Thyroid gland (tissue), 4 donors: ENCODE results near the gene WDR73. TPM values are rescaled to one million over a fixed set of nuclear protein-coding genes. Genes with fewer than 3 reads are reported as not detected.

Experiments
- DNase-seq, 2 donors: peaks; one replicate each; pipeline ENCODE4 v3.0.0-alpha.2; 2019
- H3K27ac ChIP-seq, 3 donors: fragments of 200-600 bp; sonication (generic); 1 replicate in 2 of 3; 2 replicates in 1 of 3; pipeline ENCODE4 v1.5.1; 2016 to 2019; ENCODE audit warnings: mild to moderate bottlenecking in 1 of 3, moderate library complexity in 1 of 3
- H3K27me3 ChIP-seq: fragments of 200-600 bp; sonication (generic); one replicate; pipeline ENCODE4 v1.5.1; 2019
- H3K36me3 ChIP-seq, 2 donors: fragments of 200-600 bp; sonication (generic); one replicate each; pipeline ENCODE4 v1.5.1; 2016 to 2019
- H3K4me1 ChIP-seq, 2 donors: fragments of 200-600 bp; sonication (generic); one replicate each; pipeline ENCODE4 v1.5.1; 2017 to 2019
- H3K4me3 ChIP-seq, 3 donors: fragments of 200-600 bp; sonication (generic); replicated peaks in 1 of 3; 1 replicate in 2 of 3; 2 replicates in 1 of 3; pipeline ENCODE4 v1.5.1; 2016; ENCODE audit warnings: mild to moderate bottlenecking in 1 of 3
- H3K9me3 ChIP-seq: fragments of 200-600 bp; sonication (generic); one replicate; pipeline ENCODE4 v1.5.1; 2017
- CTCF ChIP-seq, 6 experiments: fragments of 200-600 bp in 3 of 6; fragments of 450-650 bp in 3 of 6; sonication (generic) in 3 of 6; IDR thresholded peaks; one replicate each; pipeline ENCODE4 v1.5.1; 2016 to 2019; ENCODE audit warnings: antibody characterized with exemption in 6 of 6, mild to moderate bottlenecking in 2 of 6, inconsistent platforms in 1 of 6, moderate library complexity in 1 of 6
- POLR2A ChIP-seq, 2 donors: fragments of 450-650 bp; IDR thresholded peaks; one replicate each; pipeline ENCODE4 v1.6.1; 2017; ENCODE audit warnings: antibody characterized with exemption in 2 of 2, mild to moderate bottlenecking in 2 of 2, moderate library complexity in 1 of 2
- WGBS, 2 donors: methylation state at CpG; one replicate each; pipeline ENCODE4 v1.1.5; 2017; 5-methylcytosine and 5-hydroxymethylcytosine counted together
- intact Hi-C: fragments of 100-400 bp; cut with DNase I; formaldehyde crosslinking; loops from one replicate; pipeline ENCODE4 v1.15.1; 2023
- total RNA-seq, 4 donors: library from RNA; depleted of rRNA; stranded (reverse); fragments of >200 nt; gene quantifications; one replicate each; pipeline ENCODE4 v1.2.3, GENCODE V29; 2016

The WDR73 gene
- total RNA-seq, 4 donors from 2014 or later, result 37.5 to 63.3 (median 41.1) TPM

GRCh38 chr15:84685304-84685703, 31.2 kb upstream of the WDR73 start:
- no peak for TF ChIP-seq CTCF (IDR thresholded peaks at IDR 0.05)
- no peak for TF ChIP-seq POLR2A (IDR thresholded peaks at IDR 0.05)
- WGBS, 2 donors, result 77 to 78% methylated on average over 5 of the region's 5 CpGs
- Histone ChIP-seq H3K4me3 (no peak overlapping the region), H3K27me3 (no peaks in the 10 kb centered on the region), H3K9me3 (no peaks in the 10 kb centered on the region), H3K36me3 (peaks cover 0 to 8% of the 10 kb centered on the region in 2 donors), H3K4me1 (peaks cover 0 to 11% of the 10 kb centered on the region in 2 donors), H3K27ac (no peak overlapping the region)
- intact Hi-C loops, result no loop called here
- peak in 1 of 2 donors; percentile 18 for DNase-seq

- H3K4me1 ChIP-seq, result peaks cover 0 to 11% of the 10 kb centered on the region in 2 donors
- peaks cover 0 to 6% of the 10 kb centered on the region in 2 donors for H3K36me3 ChIP-seq
- TF ChIP-seq POLR2A (IDR thresholded peaks at IDR 0.05) (no peak), CTCF (IDR thresholded peaks at IDR 0.05) (no peak)
- H3K9me3 ChIP-seq, result no peaks in the 10 kb centered on the region
- no peak overlapping the region for H3K4me3 ChIP-seq
- WGBS, 2 donors, result 36 to 57% methylated on average over 1 of the region's 1 CpG
- no peak overlapping the region for H3K27ac ChIP-seq
- DNase-seq, result no peak
- intact Hi-C loops, result no loop called here
- no peaks in the 10 kb centered on the region for H3K27me3 ChIP-seq
These were observed 30.0 kb upstream of the WDR73 start for GRCh38 chr15:84684092-84684491.

- no peak overlapping the region for H3K4me3 ChIP-seq
- 45 to 52% methylated on average over 3 of the region's 3 CpGs for WGBS, 2 donors
- peak; percentile 67 to 76 for DNase-seq
- TF ChIP-seq CTCF (IDR thresholded peaks at IDR 0.05) (no peak), POLR2A (IDR thresholded peaks at IDR 0.05) (no peak)
- peak overlapping the region in 2 of 3 donors; percentile 29 to 46 for H3K27ac ChIP-seq
- no peaks in the 10 kb centered on the region for H3K9me3 ChIP-seq
- intact Hi-C loops, result no loop called here
- H3K36me3 ChIP-seq, result peaks cover 0 to 6% of the 10 kb centered on the region in 2 donors
- no peaks in the 10 kb centered on the region for H3K27me3 ChIP-seq
- H3K4me1 ChIP-seq, result peaks cover 0 to 11% of the 10 kb centered on the region in 2 donors
These were observed 27.7 kb upstream of the WDR73 start for GRCh38 chr15:84681831-84682230.

DNA sequence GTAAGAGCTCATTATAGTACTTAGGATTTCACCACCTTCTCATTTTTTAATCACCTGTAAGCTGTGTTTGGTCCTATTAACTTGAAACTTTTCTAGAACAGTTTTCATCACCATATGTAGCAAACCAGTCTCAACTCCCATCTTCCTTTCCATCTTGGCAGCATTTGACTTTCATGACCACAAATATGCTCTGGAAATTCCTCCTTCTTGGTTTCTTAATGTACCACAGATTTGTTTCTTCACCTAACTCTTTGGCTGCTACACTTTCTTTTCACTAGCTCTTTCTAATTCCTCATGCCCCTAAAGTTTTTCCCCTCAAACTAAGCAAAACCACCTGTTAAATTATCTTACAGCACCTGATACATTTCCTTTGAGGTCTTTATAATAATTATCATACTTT, 17.1 kb upstream of the WDR73 start:
- no peak for TF ChIP-seq CTCF (IDR thresholded peaks at IDR 0.05)
- TF ChIP-seq POLR2A (IDR thresholded peaks at IDR 0.05), result no peak
- H3K27ac ChIP-seq, result peak overlapping the region; percentile 2 to 45 (median 13)

DNA sequence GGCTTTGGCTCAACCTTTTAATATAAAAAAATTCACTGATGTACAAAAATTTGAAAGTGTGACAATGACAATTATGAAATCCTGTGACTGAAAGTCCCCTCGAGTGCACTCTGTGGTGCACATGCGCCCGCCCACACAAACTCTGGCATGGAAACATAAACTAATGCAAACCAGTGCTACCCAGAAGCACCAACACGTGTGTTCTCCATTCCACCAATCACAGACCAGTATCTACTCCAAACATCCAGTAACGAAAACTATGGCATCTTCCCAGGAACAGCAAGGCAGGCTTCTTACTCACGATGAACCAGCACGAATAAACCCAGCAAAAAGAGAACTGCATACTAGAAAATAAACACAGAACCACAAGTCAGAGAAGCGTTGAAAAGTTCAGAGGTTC, 15.6 kb upstream of the WDR73 start:
- no peak for TF ChIP-seq CTCF (IDR thresholded peaks at IDR 0.05)
- no peak for TF ChIP-seq POLR2A (IDR thresholded peaks at IDR 0.05)
- DNase-seq, result no peak
- Histone ChIP-seq H3K27ac (peak overlapping the region; percentile 75 to 89 (median 79)), H3K4me1 (peaks cover 12 to 20% of the 10 kb centered on the region in 2 donors), H3K27me3 (no peaks in the 10 kb centered on the region), H3K9me3 (no peaks in the 10 kb centered on the region), H3K4me3 (no peak overlapping the region), H3K36me3 (peaks cover 0 to 2% of the 10 kb centered on the region in 2 donors)
- intact Hi-C loops, result no loop called here
- 88 to 90% methylated on average over 8 of the region's 8 CpGs for WGBS, 2 donors

More for the DNA sequence above, 17.1 kb upstream of the WDR73 start:
- peaks cover 12 to 20% of the 10 kb centered on the region in 2 donors for H3K4me1 ChIP-seq
- H3K9me3 ChIP-seq, result no peaks in the 10 kb centered on the region
- no peaks in the 10 kb centered on the region for H3K36me3 ChIP-seq
- H3K4me3 ChIP-seq, result no peak overlapping the region
- intact Hi-C loops, result no loop called here
- DNase-seq, result no peak
- H3K27me3 ChIP-seq, result no peaks in the 10 kb centered on the region
